ENCODE results near the gene FH. TPM values are rescaled to one million over a fixed set of nuclear protein-coding genes. Genes with fewer than 3 reads are reported as not detected.

FH gene
- total RNA-seq, 1 donor = 95.2 TPM

GRCh38 chr1:241520080-241520465 lies 518 bp upstream of the FH start:
- Histone ChIP-seq H3K27ac (ENCODE audit: low read depth, low read length) (no peak overlapping the region), H4K20me1 (ENCODE audit: insufficient read depth, low read length) (no peaks in the 10 kb centered on the region), H3K79me2 (ENCODE audit: insufficient read depth, low read length) (peaks cover 38% of the 10 kb centered on the region), H3K4me2 (ENCODE audit: insufficient read depth, low read length) (peak overlapping the region; percentile 90), H3K9me3 (ENCODE audit: low read depth, low read length) (no peaks in the 10 kb centered on the region), H2AFZ (ENCODE audit: low read length) (peak overlapping the region; percentile 75), H3K4me3 (ENCODE audit: insufficient read depth, low read length) (peak overlapping the region; percentile 90), H3K27me3 (ENCODE audit: insufficient read depth, low read length) (peaks cover 30% of the 10 kb centered on the region), H3K4me1 (ENCODE audit: insufficient read depth, low read length) (peaks cover 10% of the 10 kb centered on the region), H3K36me3 (ENCODE audit: insufficient read depth, low read length) (peaks cover 2% of the 10 kb centered on the region)
- no peak for TF ChIP-seq CTCF (IDR thresholded peaks at IDR 0.05; ENCODE audit: extremely low read depth, low read depth, low read length)
- DNase-seq (ENCODE audit: insufficient read length, low spot score, missing footprints) = no peak

- H3K27ac ChIP-seq (ENCODE audit: low read depth, low read length) = peak overlapping the region; percentile 52
- peaks cover 17% of the 10 kb centered on the region for H3K27me3 ChIP-seq (ENCODE audit: insufficient read depth, low read length)
- peaks cover 10% of the 10 kb centered on the region for H3K4me1 ChIP-seq (ENCODE audit: insufficient read depth, low read length)
- no peaks in the 10 kb centered on the region for H3K9me3 ChIP-seq (ENCODE audit: low read depth, low read length)
- peak overlapping the region; percentile 90 for H3K4me3 ChIP-seq (ENCODE audit: insufficient read depth, low read length)
- H3K4me2 ChIP-seq (ENCODE audit: insufficient read depth, low read length) = peak overlapping the region; percentile 90
- peaks cover 50% of the 10 kb centered on the region for H3K79me2 ChIP-seq (ENCODE audit: insufficient read depth, low read length)
- peak; percentile 62 for DNase-seq (ENCODE audit: insufficient read length, low spot score, missing footprints)
- H4K20me1 ChIP-seq (ENCODE audit: insufficient read depth, low read length) = no peaks in the 10 kb centered on the region
- peaks cover 7% of the 10 kb centered on the region for H3K36me3 ChIP-seq (ENCODE audit: insufficient read depth, low read length)
- TF ChIP-seq CTCF (IDR thresholded peaks at IDR 0.05; ENCODE audit: extremely low read depth, low read depth, low read length) = no peak
- H2AFZ ChIP-seq (ENCODE audit: low read length) = peak overlapping the region; percentile 83
Measured at GRCh38 chr1:241518476-241519307, 863 bp downstream of the FH start.

- Histone ChIP-seq H3K4me3 (ENCODE audit: insufficient read depth, low read length) (no peak overlapping the region), H3K27ac (ENCODE audit: low read depth, low read length) (no peak overlapping the region), H3K4me1 (ENCODE audit: insufficient read depth, low read length) (peaks cover 10% of the 10 kb centered on the region), H3K27me3 (ENCODE audit: insufficient read depth, low read length) (no peaks in the 10 kb centered on the region), H3K79me2 (ENCODE audit: insufficient read depth, low read length) (peaks cover 46% of the 10 kb centered on the region), H3K9me3 (ENCODE audit: low read depth, low read length) (no peaks in the 10 kb centered on the region), H3K36me3 (ENCODE audit: insufficient read depth, low read length) (peaks cover 38% of the 10 kb centered on the region), H3K4me2 (ENCODE audit: insufficient read depth, low read length) (no peak overlapping the region), H4K20me1 (ENCODE audit: insufficient read depth, low read length) (no peaks in the 10 kb centered on the region), H2AFZ (ENCODE audit: low read length) (no peak overlapping the region)
- DNase-seq (ENCODE audit: insufficient read length, low spot score, missing footprints) = no peak
- TF ChIP-seq CTCF (IDR thresholded peaks at IDR 0.05; ENCODE audit: extremely low read depth, low read depth, low read length) = no peak
Measured at GRCh38 chr1:241513378-241513777, 6.2 kb downstream of the FH start.

- Histone ChIP-seq H3K4me2 (ENCODE audit: insufficient read depth, low read length) (peak overlapping the region; percentile 7), H3K4me3 (ENCODE audit: insufficient read depth, low read length) (no peak overlapping the region), H3K27me3 (ENCODE audit: insufficient read depth, low read length) (no peaks in the 10 kb centered on the region), H2AFZ (ENCODE audit: low read length) (no peak overlapping the region), H3K9me3 (ENCODE audit: low read depth, low read length) (no peaks in the 10 kb centered on the region), H3K79me2 (ENCODE audit: insufficient read depth, low read length) (peaks cover 2% of the 10 kb centered on the region), H3K27ac (ENCODE audit: low read depth, low read length) (peak overlapping the region; percentile 42), H3K4me1 (ENCODE audit: insufficient read depth, low read length) (peaks cover 14% of the 10 kb centered on the region), H4K20me1 (ENCODE audit: insufficient read depth, low read length) (no peaks in the 10 kb centered on the region), H3K36me3 (ENCODE audit: insufficient read depth, low read length) (peaks cover 70% of the 10 kb centered on the region)
- no peak for TF ChIP-seq CTCF (IDR thresholded peaks at IDR 0.05; ENCODE audit: extremely low read depth, low read depth, low read length)
- DNase-seq (ENCODE audit: insufficient read length, low spot score, missing footprints) = no peak
Measured at GRCh38 chr1:241507189-241507863, 12.2 kb downstream of the FH start.

Measured in osteoblast (primary cell).